DMS79 (cell line): ENCODE measurements around the gene CCDC18.
"Not testable (repeated sequence)": the region's sequence is repeated elsewhere in the genome, so short reads cannot be mapped to it uniquely, and the experiment has no call there.

ENCODE experiments used
- DNase-seq: peaks from one replicate; lab custom pipeline; 2025; lab: John Stamatoyannopoulos, UW

The CCDC18 gene

DNA sequence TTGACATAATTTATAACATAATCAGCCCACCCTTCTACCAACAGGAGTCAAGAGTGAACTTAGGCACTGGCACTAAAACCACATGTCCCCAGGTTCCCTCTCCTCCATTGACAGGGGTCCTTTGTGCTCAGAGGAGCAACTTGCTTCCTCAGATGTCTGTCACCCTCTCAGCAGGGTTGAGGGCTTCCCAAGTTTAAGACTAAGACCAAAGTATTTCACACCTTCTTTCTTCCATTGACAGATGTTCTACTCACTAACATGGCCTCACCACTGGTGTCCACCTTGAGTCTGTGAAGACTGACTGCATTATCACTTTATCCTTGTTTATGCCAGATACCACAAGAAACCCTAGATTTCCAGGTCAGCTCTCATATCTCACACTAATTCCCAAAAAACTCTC lies 56.5 kb downstream of the CCDC18 start:
- no peak for DNase-seq

DNA sequence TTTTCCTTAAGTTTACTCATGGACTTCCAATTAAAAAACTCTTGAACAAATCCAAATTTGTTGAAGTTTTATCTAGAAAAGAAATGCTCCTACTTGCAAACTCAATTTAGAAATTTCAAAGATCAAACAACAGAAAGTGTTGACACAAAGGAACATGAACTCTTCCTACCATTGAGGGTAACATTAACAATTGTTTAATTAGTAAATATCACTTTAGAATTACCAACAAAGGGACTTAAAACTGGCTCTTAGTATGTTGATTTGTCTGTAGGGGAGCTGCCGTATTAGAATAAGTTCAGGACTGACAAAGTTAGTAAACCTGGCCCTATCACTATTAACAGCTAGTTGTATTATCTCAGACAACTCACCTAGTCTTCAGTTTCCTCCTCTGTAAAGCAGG lies 57.9 kb downstream of the CCDC18 start:
- no peak for DNase-seq

DNA sequence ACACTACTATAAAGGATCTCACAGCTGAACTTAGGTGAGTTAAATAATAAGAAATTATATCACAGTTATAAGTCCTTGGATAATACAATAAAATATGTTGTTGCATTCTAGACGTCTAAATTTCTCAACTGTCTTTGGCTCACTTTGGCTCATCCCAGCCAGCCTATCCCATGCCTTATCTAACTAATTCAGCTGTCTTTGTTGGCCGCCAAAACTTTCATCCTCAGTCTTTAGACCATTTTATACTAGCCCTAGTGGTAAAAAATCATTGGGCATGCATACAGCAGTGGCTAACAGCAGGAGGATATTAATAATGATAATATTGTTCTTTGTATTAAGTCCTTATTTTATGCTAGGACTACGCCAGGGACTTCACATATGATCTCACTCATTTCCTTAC lies 59.3 kb downstream of the CCDC18 start:
- no peak for DNase-seq

DNA sequence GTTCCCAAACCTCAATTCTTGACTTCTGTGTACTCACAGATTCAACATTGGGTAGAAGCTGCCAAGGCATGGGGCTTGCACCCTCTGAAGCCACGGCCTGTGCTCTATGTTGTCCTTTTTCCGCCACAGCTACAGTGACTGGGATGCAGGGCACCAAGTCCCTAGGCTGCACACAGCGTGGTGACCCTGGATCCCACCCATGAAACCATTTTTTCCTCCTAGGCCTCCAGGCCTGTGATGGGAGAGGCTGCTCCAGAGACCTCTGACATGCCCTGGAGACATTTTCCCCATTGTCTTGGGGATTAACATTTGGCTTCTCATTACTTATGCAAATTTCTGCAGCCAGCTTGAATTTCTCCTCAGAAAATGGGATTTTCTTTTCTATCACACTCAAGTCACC lies 62.7 kb downstream of the CCDC18 start:
- not testable (repeated sequence) for DNase-seq

DNA sequence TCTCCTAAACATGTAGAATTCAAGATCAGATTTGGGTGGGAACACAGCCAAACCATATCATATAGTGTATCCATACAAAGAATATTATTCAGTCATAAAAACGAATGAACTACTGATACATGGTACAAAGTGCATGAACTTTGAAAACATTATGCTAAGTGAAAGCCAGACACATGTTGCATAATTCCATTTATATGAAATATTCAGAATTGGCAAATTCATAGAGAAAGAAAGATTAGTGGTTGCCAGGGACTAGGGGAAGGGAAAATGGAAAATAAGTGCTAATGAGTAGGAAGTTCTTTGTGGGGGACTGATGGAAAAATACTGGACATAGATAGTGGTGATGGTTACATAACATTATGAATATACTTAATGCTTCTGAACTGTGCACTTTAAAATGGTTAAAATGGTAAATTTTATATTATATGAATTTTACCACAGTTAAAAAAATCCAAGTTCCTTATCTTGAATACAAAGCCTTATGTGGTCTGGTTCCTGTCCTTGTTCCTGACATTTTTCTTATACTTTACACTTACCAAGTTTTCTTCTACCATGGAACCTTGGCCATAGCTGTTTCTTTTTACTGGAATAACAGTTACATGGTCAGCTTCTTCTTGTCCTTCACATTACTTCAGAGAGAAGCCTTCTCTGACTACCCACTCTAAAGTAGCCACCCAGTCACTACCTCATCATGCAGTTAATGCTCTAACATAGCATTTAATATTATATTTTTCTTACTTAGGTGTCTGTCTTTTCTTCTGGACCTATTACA lies 64.0 kb downstream of the CCDC18 start:
- no peak for DNase-seq

DNA sequence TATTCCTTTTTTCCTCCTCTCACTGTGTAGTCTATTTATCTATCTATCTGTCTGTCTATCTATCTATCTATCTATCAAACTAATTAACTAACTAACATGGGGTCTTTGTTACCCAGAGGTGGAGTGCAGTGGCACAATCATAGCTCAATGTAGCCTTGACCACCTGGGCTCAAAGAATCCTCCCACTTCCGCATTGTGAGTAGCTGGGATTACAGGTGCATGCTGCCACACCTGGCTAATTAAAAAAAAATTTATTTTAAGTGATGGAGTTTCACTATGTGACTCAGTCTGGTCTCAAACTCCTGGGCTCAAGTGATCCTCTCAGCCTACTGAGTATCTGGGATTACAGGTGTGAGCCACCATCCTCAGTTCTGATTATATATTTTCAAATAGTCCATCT lies 71.4 kb downstream of the CCDC18 start:
- no peak for DNase-seq

DNA sequence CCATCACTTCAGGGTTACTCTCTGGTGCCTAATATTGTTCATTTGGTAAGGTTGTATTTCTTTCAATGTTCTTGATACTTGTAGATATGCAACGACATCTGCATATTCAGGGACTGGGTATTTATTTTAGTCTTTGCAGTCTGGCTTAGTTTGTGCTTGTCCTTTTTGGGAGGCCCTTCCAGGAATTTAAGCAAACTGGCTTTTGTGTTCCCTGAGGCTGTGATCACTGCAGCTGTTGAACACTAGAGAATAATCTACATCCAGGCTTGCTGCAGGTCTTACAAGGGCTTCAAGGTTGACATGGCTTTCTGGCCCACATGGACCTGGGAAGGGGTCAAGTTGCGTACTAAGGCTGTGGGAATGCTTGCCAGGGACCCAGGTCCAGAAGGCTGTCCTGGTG lies 72.1 kb downstream of the CCDC18 start:
- DNase-seq: no peak

DNA sequence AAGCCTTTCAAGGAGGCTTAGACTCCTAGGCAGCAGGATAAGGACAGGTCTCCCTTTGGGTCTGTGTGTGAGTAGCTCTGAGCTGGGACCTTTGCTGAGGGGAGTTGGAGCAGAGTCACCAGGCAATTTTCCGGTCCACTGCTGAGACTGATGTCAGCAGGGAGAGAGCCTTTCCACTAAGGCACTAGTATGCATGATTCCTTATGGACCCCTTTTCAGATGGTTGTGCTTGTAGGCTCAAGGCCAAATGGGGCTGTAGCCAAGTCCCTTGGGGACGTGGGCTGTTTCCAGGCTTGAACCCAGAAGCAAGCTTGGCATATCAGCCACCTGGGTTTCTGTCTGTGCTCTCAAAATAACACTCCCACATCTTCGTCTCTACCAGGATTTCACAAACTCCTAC lies 73.0 kb downstream of the CCDC18 start:
- DNase-seq: no peak

DNA sequence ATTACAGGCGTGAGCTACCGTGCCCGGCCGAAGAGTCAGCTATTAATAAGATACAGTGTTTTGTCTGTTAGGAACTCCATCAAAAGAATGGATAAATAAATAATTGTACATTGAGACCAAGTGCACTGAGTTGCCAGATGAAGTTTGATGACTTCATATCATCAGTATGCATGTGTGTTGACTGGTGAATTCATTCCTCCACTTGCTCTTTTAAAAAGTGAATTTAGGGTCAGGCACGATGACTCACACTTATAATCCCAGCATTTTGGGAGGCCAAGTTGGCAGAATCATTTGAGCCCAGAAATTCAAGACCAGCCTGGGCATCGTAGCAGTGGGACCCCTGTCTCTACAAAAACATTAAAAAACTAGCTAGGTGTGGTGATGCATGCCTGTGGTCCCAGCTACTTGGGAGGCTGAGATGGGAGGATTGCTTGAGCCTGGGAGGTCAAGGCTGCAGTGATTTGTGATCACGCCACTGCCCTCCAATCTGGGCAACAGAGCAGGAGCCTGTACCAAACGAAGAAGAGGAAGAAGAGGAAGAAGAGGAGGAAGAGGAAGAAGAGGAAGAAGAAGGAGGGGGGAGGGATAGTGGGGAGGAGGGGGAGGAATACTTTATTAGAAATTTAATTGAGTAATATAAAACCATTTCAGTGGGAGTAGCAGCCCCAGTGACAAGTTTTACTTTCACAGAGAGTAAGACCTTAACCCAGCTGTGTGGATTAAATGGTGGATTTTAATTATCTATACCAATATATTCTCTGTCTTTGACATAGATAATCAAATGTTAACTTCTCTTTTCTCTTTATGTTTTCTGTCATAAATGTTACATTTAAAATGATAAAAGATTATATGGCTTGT lies 74.9 kb downstream of the CCDC18 start:
- DNase-seq: no peak

DNA sequence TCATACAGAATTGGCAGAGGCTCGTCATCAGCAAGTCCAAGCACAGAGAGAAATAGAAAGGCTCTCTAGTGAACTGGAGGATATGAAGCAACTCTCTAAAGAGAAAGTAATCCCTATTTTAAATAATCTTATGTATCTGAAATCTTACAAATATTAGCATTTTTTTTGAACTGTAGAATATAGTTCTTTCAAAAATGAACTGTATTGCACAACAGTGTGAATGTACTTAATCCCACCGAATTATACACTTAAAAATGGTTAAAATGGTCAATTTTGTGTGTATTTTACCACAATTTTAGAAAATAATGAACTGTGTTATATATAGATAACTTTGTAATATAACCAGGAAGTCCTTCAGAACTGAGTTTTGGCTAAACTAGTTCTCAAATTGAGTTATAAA lies 75.9 kb downstream of the CCDC18 start:
- DNase-seq: no peak

DNA sequence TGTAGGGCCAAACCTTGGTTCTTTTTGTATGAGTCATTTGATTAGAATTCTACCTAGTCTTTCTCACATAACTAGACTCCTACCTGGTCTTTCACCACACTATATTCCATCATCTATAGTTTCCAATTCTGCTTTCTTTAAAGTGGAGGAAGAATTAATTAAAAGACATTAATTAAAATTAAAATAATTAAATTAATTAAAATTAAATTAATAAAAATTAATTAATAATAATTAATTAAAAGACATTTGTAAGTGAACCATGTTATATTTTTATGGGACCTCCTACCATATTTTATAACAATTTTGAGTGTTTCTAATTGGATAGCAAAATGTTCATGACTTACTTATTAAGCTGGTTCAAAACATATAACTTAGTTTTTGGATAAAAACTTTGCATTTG lies 77.4 kb downstream of the CCDC18 start:
- no peak for DNase-seq

DNA sequence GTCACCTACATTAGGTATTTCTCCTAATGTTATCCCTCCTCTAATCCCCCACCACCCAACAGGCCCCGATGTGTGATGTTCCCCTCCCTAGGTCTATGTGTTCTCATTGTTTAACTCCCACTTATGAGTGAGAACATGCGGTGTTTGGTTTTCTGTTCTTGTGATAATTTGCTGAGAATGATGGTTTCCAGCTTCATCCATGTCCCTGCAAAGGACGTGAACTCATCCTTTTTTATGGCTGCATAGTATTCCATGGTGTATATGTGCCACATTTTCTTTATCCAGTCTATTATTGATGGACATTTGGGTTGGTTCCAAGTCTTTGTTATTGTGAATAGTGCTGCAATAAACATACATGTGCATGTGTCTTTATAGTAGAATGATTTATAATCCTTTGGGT lies 80.2 kb downstream of the CCDC18 start:
- DNase-seq: not testable (repeated sequence)

DNA sequence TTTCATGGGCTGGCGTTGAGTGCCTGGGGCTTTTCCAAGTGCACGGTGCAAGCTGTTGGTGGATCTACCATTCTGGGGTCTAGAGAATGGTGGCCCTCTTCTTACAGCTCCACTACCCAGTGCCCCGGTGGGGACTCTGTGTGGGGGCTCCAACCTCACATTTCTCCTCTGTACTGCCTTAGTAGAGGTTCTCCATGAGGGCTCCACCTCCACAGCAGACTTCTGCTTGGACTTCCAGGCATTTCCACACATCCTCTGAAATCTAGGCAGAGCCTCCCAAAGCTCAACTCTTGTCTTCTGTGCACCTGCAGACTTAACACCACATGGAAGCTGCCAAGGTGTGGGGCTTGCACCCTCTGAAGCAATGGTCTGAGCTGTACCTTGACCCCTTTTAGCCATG lies 82.1 kb downstream of the CCDC18 start:
- DNase-seq: no peak

DNA sequence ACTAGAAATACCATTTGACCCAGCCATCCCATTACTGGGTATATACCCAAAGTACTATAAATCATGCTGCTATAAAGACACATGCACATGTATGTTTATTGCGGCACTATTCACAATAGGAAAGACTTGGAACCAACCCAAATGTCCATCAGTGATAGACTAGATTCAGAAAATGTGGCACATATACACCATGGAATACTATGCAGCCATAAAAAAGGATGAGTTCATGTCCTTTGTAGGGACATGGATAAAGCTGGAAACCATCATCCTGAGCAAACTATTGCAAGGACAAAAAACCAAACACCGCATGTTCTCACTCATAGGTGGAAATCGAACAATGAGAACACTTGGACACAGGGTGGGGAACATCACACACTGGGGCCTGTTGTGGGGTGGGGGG lies 88.4 kb downstream of the CCDC18 start:
- DNase-seq: not testable (repeated sequence)

DNA sequence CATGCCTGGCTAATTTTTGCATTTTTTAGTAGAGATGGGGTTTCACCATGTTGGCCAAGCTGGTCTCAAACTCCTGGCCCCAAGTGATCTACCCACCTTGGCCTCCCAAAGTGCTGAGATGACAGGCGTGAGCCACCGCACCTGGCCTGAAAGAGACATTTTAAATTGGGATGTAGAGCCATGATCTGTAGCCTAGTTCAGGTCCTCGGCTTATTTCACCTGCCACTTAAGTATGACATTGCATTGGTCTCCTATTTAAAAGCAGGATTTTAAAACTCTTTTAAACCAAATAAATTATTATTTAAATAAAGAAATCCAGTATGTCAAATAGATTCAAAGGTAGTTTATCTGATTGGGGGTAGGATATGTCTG lies 94.7 kb downstream of the CCDC18 start:
- not testable (repeated sequence) for DNase-seq

DNA sequence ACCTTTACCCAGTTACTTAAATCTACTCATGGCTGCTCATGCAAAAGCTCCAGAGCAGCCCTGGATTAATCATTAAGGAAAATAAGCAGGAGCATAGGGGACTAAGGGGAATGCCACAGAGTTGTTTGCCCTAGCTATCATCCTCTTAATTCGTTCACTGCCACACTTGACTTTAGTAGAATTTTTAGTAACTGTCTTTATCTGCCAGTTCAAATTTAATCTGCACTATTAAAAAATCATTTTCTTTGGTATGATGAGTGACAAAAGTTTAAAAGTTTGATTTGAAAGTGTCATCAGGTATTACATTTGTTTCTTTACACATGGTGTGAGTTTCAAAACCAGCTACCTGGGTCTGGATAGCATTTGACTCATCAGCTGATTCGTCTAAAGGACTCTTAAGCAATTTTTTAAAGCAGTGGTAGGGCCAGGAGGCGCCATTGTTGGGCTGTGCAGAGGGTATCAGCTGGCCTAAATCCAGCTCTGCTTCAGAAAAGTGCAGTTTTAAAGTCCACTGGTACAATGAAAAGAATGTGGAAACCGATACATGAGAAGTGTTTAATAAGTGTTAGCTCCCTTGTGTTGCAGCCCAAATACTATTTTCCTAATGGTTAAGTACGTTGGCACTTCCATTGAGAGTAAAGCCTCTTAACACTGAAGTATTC lies 95.2 kb downstream of the CCDC18 start:
- peak; percentile 50 for DNase-seq

DNA sequence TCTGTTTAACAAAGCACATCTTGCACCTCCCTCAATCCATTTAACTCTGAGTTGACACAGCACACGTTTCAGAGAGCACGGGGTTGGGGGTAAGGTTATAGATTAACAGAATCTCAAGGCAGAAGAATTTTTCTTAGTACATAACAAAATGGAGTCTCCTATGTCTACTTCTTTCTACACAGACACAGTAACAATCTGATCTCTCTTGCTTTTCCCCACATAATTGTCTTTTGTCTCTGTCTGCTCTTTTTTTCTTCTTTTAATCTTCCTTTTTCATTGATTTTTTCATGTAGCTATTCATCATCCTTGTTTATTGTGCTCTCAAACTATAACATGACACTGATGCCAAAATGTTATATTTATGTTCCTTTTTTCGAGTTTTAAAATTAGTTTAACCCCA lies 97.0 kb downstream of the CCDC18 start:
- DNase-seq: not testable (repeated sequence)

DNA sequence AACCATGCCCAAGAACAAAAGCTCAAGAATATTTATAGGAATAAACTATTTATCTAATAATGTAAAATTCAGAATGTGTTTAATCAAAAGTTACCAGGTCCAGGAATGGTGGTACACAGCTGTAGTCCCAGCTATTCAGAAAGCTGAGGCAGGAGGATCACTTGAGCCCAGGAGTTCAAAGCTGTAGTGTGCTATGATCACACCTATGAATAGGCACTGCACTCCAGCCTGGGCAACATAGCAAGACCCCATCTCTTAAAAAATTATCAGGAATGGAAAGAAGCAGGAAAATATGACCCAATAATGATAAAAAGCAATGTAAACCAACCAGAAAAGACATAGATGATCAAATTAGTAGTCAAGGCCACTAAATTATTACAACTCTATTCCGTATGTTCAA lies 103.0 kb downstream of the CCDC18 start:
- DNase-seq: no peak

DNA sequence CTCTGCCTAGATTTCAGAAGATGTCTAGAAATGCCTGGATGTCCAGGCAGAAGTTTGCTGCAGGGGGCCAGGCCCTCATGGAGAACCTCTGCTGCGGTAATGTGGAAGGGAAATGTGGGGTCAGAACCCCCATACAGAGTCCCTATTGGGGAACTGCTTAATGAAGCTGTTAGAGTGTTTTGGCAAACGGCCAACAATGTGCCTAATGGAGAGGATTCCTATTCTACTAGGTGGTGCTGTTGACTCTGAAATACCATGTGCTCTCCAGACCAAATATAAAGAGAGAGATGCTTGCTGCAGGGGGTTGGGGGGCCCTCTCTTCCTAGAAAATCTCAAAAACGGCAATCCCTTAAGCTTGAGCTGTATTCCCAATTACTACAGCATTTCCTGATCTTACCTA lies 108.0 kb downstream of the CCDC18 start:
- no peak for DNase-seq

DNA sequence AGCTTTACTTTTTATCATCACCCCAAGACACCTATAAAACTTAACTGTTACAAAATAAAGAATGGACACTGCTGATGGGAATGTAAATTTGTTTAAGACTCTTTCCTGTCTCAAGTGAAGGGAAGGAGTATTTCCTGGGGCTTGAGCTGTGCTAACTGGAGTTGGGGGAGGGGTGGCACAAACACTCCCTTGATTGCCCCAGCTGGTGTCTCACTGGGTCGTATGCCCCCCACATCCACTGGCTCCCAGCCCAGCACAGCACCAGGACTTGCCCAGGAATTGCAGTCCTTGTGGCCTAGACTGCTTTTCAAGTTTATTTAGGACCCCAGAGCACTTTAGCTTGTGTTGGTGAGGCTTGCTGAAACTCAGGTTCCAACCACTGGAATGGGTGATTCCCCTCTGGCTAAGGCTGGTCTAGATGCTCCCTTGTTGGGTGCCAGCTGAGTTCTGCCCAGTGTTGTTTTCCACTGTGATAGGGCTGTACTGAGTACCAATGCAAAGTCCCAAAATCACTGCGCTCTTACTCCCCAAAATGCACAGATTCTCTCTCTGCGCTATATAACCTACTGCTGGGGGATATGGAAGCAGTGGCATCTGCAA lies 116.1 kb downstream of the CCDC18 start:
- no peak for DNase-seq

DNA sequence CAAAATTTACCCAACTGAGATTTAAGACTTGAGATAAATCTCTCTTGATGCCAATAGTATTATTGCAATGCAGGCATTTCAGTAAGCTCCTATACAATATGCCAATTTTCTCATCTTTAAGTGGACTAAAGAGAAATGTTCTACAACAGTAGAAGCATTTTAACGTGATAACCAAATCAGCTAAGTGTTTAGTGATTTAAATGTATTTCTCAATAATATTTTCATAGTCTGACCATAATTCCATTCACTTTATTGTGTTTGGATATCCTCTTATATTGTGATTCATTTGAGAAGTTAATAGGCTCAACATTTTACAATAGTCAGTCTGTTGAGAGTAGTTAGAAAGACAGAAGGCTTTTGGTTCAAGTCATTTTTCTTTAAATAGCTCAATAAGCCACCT lies 120.6 kb downstream of the CCDC18 start:
- no peak for DNase-seq

DNA sequence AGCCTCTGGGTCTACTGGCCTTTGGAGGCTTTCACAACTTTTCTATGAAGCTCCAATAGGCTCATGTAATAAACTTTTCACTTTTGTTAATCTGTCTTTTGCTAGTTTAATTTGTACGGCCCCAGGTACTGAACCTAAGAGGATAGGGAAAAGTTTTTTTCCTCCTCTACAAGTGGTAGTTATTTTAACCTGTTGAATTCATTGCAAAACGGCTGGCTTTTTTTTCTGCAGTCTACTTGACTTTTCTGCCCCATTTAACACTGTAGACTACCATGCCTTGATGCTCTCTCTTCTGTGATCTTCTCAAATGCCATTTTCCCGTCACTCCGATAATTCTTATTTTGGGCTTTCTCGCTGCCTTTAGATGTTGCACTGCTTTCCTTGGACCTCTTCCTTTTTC lies 121.6 kb downstream of the CCDC18 start:
- DNase-seq: no peak

DNA sequence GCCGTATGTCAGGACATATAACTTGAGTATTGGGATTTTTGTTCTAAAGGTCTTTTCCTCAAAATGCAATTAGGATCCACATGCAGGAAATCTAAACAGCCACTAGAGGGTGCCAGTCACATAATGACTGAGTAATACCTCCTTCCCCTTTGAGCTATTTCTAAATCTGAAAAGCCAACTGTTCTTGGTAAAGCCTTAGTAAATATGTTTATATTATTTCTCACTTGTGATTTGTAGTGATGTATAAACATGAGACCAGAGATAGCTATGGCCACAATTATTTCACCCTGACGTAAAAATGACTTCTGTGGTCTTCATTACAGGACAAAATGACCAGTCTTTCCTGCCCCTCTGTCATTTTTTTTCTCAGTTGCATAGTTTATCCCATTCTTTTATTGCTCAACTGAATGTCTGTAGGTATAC lies 124.2 kb downstream of the CCDC18 start:
- peak; percentile 14 for DNase-seq
